Activated T-cell treated with anti-CD3 and anti-CD28 coated beads for 1 hour (primary cell): ENCODE measurements around the gene DKKL1.
A peak's percentile ranks its signal among the peaks of the same experiment; 100 is the strongest.
"Not testable (repeated sequence)": the region's sequence is repeated elsewhere in the genome, so short reads cannot be mapped to it uniquely, and the experiment has no call there.

Experiments used
- DNase-seq: peaks from one replicate; pipeline ENCODE4 v3.0.0-alpha.2; 2020; ENCODE audit warnings: low read depth

Gene DKKL1

GRCh38 chr19:49362048-49362928 is 1.4 kb upstream of the DKKL1 start, which contains the start of gene TEAD2:
Gene TEAD2 (minus strand): TSS chr19:49362416. CDS start chr19:49360075, 2,341 bp downstream.
- DNase-seq: no peak

GRCh38 chr19:49362929-49363267 is 779 bp upstream of the DKKL1 start:
- no peak for DNase-seq

GRCh38 chr19:49364083-49364737 is 533 bp downstream of the DKKL1 start:
- no peak for DNase-seq

DNA sequence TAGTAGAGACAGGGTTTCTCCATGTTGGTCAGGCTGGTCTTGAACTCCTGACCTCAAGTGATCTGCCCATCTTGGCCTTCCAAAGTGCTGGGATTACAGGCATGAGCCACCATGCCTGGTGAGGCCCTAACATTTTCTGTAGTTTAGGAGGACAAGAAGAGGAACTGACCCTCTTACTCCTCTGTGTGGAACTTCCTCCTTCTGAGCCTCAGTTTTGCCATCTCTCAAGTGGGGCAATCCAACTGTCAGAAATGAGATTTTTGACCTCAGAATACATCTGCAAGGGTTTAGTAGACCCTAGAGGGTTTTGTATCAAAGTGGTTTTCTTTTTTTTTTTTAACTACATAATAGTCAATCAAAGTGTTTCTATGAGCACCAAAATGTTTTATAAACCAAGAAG is 2.4 kb downstream of the DKKL1 start:
- no peak for DNase-seq

DNA sequence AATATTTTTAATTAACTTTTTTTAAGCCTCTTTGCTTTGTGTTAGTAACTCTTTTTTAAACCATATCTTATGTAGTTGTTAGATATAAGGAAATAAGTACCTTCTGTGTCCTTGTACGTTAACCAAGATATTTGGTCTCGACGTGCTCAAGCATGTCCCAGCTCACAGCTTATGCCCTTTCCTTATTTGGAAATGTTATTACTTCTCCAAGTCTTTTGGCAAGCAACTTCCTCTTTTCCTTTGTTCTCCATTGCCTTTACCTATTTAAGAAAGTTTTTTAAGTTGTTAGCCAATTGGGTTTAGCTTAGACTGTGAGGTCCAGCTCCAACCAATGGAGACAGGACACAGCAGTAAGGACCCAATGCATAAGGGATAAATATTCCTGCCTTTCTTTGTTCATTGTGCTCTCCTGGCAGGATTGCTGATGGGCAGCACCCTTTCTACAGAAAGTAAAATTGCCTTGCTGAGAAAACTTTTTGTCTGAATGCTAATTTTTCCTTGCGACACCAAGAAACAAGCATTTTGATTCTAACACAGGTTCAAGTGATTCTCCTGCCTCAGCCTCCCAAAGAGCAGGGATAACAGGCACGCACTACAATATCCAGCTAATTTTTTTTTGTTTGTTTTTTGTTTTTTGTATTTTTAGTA is 5.2 kb downstream of the DKKL1 start:
- no peak for DNase-seq

GRCh38 chr19:49371184-49371583 is 7.5 kb downstream of the DKKL1 start:
- DNase-seq: no peak

- DNase-seq: not testable (repeated sequence)
Measured at GRCh38 chr19:49373174-49373573, 9.5 kb downstream of the DKKL1 start.

- DNase-seq: no peak
Measured at GRCh38 chr19:49374665-49375434, 11.2 kb downstream of the DKKL1 start.

DNA sequence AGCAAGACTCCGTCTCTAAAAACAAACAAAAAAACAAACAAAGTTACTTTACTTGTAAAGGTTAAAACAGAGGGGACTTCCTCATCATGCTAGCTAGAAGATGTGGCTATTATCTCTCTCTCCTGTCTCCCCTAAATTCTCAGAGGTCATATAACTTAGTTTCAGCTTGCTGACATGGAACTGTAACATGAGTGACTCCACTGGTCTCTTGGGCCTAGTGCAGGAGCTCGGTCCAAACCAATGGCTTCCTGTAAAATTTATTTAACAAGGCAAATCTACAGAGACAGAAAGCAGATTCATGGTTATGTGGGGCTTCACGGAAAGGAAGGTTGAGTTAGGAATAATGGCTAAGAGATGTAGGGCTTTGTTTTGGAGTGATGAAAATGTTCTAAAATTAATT is 14.8 kb downstream of the DKKL1 start:
- no peak for DNase-seq

GRCh38 chr19:49380391-49380790 is 16.7 kb downstream of the DKKL1 start:
- no peak for DNase-seq

DNA sequence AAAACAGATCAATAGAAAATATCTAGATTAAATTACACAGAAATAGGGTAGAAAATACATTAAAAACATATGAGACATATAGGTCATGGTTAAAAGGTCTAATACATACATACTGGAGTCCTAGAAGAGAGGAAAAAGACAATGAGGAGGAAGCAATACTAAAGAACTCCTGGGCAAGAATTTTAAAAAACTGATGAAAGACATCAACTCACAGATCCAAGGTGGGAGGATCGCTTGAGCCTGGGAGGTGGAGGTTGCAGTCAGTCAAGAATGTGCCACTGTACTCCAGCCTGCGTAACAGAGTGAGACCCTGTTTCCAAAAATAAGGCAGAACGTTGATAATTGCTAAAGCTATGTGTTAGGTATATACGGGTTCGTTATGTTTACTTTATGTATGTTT is 19.0 kb downstream of the DKKL1 start:
- no peak for DNase-seq

GRCh38 chr19:49383599-49383998 is 19.9 kb downstream of the DKKL1 start:
- DNase-seq: no peak

DNA sequence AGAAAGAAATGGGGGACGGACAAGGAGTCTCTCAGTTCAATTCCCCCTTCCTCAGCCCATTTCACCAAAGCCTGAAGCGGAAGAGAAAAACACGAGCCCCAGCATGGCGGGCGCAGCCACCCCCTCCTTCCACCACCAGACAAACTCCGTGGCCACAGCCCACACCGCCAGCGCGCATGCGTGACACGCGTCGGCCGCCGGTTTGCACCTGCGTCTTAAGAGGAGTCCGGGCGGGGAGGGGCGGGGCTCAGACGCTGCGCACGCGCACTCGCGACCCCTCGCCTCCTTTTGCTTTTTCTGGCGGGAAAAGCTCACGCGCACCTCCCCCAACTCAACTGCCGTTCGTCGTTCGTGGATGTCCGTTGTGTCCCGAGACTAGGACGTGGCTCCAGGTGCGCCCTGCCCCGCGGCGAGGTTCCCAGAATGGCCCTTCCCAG is 24.3 kb downstream of the DKKL1 start, which contains the start of gene KASH5:
KASH5 (plus strand) TSS at position 314 of the 437 bp plus-strand sequence. CDS start 2,635 bp downstream, outside the sequence.
- DNase-seq: peak; percentile 85

DNA sequence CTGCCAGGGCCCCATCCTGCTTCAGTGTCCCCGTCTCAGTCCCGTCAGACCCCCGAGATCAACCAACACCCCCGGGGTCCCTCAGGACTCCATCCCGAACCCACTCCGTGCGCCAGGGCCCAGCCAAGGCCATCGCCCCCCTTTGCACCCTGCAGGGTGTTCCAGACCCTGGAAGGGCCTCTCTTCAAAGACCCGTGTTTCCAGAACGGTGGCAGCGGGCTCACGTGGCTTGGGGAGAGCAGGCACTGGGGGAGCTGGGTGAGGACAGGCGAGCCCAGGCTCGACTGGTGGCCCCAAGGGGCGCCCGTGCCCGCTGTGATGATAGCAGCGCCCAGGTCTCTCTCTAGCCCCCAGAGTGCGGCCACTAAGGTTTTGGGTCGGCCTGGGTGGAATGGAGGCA is 25.7 kb downstream of the DKKL1 start:
- DNase-seq: no peak

GRCh38 chr19:49390131-49390928 is 26.7 kb downstream of the DKKL1 start:
- DNase-seq: no peak

DNA sequence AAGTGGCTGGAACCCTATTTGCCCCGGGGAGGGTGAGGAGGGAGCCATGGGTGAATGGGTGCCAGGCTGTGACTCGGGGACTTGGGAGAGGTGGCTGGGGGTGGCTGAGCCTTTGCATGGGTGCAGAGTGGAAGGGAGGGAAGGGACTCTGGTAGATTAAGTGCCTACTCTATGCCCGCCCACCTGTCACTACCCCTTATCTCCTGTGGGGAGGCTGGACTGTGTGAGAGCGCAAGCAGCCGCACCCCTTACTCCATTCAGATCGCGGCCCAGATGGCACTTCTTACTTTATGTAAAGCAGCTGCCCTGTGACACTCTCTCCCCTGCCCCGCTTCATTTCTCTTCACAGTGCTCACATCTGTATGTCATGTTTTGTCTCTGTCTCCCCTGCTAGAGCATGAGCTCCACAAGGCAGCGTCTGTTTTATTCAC is 27.3 kb downstream of the DKKL1 start:
- DNase-seq: no peak

GRCh38 chr19:49391581-49392399 is 28.1 kb downstream of the DKKL1 start:
- peak; percentile 75 for DNase-seq

DNA sequence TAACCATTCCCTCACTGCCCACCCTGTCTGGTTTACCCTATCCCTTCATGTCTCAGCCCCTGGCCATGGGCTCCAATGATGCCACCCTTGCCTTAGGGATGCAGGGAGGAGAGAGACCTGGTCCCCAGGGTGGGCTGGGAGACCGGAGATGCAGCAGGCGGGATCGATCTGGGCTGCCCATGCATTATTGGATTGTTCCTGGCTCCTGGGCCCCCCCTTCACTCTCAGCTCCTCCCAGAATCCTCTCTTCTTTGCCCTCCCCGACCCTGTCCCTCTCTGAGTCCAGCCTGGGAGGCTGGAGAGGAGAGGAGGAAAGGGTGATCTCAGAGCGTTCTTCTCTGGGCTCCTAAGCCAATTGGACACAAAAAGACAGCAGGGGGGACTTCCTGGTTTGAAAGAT is 30.2 kb downstream of the DKKL1 start:
- DNase-seq: no peak

DNA sequence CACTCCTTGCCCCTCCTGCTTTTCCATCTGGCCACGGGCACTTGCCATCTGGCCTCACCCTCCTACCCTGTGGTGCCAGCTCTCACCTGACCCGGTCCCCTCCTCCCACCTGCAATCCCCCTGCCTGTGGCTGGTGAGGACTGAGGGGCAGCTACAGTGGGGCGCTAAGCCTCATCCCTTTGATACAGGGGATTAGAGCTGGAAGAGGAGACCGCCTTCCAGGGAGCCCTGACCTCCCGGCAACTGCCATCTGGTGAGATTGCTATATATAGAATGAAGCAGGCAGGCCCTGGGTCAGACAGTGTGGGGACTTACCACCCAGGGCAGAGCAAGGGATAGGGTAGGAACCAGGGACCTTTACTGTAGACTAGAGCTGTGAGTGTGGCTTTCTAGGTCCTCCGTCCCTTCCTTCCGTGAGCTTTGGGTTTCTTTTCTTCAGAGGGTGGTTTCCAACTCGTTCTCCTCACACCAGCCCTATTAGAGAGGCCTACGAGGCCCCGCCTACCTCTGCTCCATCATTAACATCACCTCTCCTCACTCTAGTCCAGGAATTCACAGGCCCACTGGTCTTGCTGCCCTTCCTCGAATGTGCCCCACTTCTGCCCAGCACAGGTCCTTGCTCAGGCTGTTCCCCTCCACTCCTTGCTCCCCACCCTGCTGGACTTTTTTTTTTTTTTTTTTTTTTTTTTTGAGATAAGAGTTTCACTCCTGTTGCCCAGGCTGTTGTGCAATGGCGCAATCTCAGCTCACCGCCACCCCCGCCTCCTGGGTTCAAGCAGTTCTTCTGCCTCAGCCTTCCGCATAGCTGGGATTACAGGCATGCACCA is 32.1 kb downstream of the DKKL1 start:
- no peak for DNase-seq
